ENCODE data around the gene IQCB1.

DNA sequence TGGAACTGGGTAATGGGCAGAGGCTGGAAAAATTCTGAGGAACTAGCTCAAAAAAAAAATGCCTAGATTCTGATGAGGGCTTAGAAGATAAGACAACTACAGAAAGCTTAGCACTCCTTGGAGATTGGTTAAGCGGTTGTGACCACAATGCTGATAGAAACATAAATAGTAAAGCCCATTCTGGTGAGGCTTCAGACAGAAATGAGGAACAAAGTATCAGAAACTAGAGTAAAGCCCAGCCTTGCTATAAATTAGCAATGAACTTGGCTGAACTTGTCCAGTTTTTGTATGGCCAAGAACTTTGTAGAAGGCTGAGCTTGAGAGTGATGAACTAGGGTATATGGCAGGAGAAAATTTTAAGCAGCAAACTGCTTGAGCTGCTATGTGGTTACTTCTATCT, 110.7 kb downstream of the IQCB1 start:
- TF ChIP-seq EP300 (IDR thresholded peaks at IDR 0.05): no peak
- TF ChIP-seq, protein P1, sequence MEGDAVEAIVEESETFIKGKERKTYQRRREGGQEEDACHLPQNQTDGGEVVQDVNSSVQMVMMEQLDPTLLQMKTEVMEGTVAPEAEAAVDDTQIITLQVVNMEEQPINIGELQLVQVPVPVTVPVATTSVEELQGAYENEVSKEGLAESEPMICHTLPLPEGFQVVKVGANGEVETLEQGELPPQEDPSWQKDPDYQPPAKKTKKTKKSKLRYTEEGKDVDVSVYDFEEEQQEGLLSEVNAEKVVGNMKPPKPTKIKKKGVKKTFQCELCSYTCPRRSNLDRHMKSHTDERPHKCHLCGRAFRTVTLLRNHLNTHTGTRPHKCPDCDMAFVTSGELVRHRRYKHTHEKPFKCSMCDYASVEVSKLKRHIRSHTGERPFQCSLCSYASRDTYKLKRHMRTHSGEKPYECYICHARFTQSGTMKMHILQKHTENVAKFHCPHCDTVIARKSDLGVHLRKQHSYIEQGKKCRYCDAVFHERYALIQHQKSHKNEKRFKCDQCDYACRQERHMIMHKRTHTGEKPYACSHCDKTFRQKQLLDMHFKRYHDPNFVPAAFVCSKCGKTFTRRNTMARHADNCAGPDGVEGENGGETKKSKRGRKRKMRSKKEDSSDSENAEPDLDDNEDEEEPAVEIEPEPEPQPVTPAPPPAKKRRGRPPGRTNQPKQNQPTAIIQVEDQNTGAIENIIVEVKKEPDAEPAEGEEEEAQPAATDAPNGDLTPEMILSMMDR (IDR thresholded peaks at IDR 0.05): no peak

Data from ovary (tissue), 3 donors.